Activated CD8-positive, alpha-beta T cell treated with anti-CD3 and anti-CD28 coated beads, Interleukin-2, amount 10 ng/mL, durations not matched to agents 7 days and 5 days (primary cell): ENCODE results near the gene ENTREP1. TPM values are rescaled to one million over a fixed set of nuclear protein-coding genes. Genes with fewer than 3 reads are reported as not detected.
"Not testable (repeated sequence)": the region's sequence is repeated elsewhere in the genome, so short reads cannot be mapped to it uniquely, and the experiment has no call there.

ENCODE experiments used
- ATAC-seq: fragments of 150-1000 bp; cut with Tn5 transposase; one replicate; pipeline ENCODE4 v1.10.0; 2021; ENCODE audit warnings: moderate library complexity
- CTCF ChIA-PET: fragments of 350-600 bp; sonication (Branson Sonifier 250); formaldehyde crosslinking; loops from one replicate; lab custom pipeline; 2021; ENCODE audit warnings: antibody characterized with exemption; lab: Charles Lee
- POLR2A ChIA-PET: fragments of 350-600 bp; sonication (Branson Sonifier 250); formaldehyde crosslinking; loops from one replicate; lab custom pipeline; 2021; ENCODE audit warnings: antibody characterized with exemption; lab: Charles Lee
- DNase-seq: peaks from one replicate; pipeline ENCODE4 v3.0.0-alpha.2; 2020
- H3K27ac Mint-ChIP-seq: one replicate; pipeline ENCODE4 v1.8.0; 2021; ENCODE audit warnings: mild to moderate bottlenecking, mixed read lengths
- H3K27me3 Mint-ChIP-seq: one replicate; pipeline ENCODE4 v1.8.0; 2021; ENCODE audit warnings: low read depth, mixed read lengths
- H3K36me3 Mint-ChIP-seq: one replicate; pipeline ENCODE4 v1.8.0; 2021; ENCODE audit warnings: low read depth, mixed read lengths
- H3K4me1 Mint-ChIP-seq: one replicate; pipeline ENCODE4 v1.8.0; 2021; ENCODE audit warnings: low read depth, mixed read lengths
- H3K4me3 Mint-ChIP-seq: one replicate; pipeline ENCODE4 v1.8.0; 2021; ENCODE audit warnings: mild to moderate bottlenecking, mixed read lengths
- H3K9me3 Mint-ChIP-seq: one replicate; pipeline ENCODE4 v1.8.0; 2022; ENCODE audit warnings: mixed read lengths; ENCODE audit not compliant: insufficient read depth
- total RNA-seq, 2 experiments: library from RNA; stranded (reverse); gene quantifications; one replicate each; pipeline ENCODE4 v1.2.3, GENCODE V29; 2021

The ENTREP1 gene
- total RNA-seq, 2 experiments from 2014 or later = not detected

- ChIA-PET CTCF (no interaction called here), POLR2A (no interaction called here)
- no peak for DNase-seq
- ATAC-seq = no peak
- Mint-ChIP-seq H3K27ac (no peak overlapping the region), H3K36me3 (no peaks in the 10 kb centered on the region), H3K4me3 (no peak overlapping the region), H3K27me3 (no peaks in the 10 kb centered on the region), H3K4me1 (no peaks in the 10 kb centered on the region), H3K9me3 (no peaks in the 10 kb centered on the region)
Observed at GRCh38 chr9:69427286-69427685, 102.3 kb downstream of the ENTREP1 start.

- H3K27me3 Mint-ChIP-seq = no peaks in the 10 kb centered on the region
- H3K4me1 Mint-ChIP-seq = no peaks in the 10 kb centered on the region
- no peaks in the 10 kb centered on the region for H3K9me3 Mint-ChIP-seq
- ChIA-PET POLR2A (no interaction called here), CTCF (interaction anchor here (0.6 kb wide), 1 partner anchor 244 kb away, joined by 4 read pairs; the partner anchor contains the start of gene APBA1)
- ATAC-seq = no peak
- H3K4me3 Mint-ChIP-seq = no peak overlapping the region
- DNase-seq = no peak
- no peaks in the 10 kb centered on the region for H3K36me3 Mint-ChIP-seq
- H3K27ac Mint-ChIP-seq = no peak overlapping the region
Observed at GRCh38 chr9:69428017-69428785, 103.2 kb downstream of the ENTREP1 start.

- ChIA-PET CTCF (no interaction called here), POLR2A (no interaction called here)
- DNase-seq = no peak
- Mint-ChIP-seq H3K27me3 (no peaks in the 10 kb centered on the region), H3K4me1 (no peaks in the 10 kb centered on the region), H3K4me3 (no peak overlapping the region), H3K36me3 (no peaks in the 10 kb centered on the region), H3K9me3 (no peaks in the 10 kb centered on the region), H3K27ac (no peak overlapping the region)
- ATAC-seq = no peak
Observed at GRCh38 chr9:69429281-69429680, 104.3 kb downstream of the ENTREP1 start.

- DNase-seq = no peak
- POLR2A ChIA-PET = no interaction called here
- H3K4me3 Mint-ChIP-seq = no peak overlapping the region
- CTCF ChIA-PET = no interaction called here
- H3K4me1 Mint-ChIP-seq = no peaks in the 10 kb centered on the region
- H3K27ac Mint-ChIP-seq = no peak overlapping the region
- H3K9me3 Mint-ChIP-seq = no peaks in the 10 kb centered on the region
- H3K27me3 Mint-ChIP-seq = no peaks in the 10 kb centered on the region
- ATAC-seq = no peak
- H3K36me3 Mint-ChIP-seq = no peaks in the 10 kb centered on the region
Observed at GRCh38 chr9:69430206-69430605, 105.2 kb downstream of the ENTREP1 start.

DNA sequence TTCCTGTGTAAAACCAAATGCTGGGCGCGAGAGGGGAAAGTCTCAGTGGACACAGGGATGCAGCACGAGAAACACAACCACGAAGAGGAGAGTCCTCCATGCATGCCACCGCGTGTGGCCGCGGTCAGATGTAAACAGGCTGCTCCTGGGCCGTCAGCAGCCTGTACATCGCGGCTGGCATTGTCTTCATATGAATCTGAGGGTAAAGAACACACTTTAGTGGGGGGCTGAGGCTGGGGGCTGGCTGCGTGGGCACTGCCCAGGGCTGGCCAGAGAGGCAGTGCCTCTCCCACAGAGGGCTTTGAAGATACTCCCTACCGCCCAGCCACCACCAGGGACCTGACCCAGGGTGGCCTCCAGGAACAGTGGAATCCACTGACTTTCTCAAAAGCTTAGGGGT, 106.2 kb downstream of the ENTREP1 start:
- DNase-seq (no peak), ATAC-seq (no peak)
- ChIA-PET CTCF (no interaction called here), POLR2A (no interaction called here)
- no peaks in the 10 kb centered on the region for H3K4me1 Mint-ChIP-seq
- no peak overlapping the region for H3K4me3 Mint-ChIP-seq
- no peak overlapping the region for H3K27ac Mint-ChIP-seq
- no peaks in the 10 kb centered on the region for H3K36me3 Mint-ChIP-seq
- no peaks in the 10 kb centered on the region for H3K27me3 Mint-ChIP-seq
- H3K9me3 Mint-ChIP-seq = no peaks in the 10 kb centered on the region

GRCh38 chr9:69431777-69432176, 106.8 kb downstream of the ENTREP1 start:
- H3K4me1 Mint-ChIP-seq = no peaks in the 10 kb centered on the region

DNA sequence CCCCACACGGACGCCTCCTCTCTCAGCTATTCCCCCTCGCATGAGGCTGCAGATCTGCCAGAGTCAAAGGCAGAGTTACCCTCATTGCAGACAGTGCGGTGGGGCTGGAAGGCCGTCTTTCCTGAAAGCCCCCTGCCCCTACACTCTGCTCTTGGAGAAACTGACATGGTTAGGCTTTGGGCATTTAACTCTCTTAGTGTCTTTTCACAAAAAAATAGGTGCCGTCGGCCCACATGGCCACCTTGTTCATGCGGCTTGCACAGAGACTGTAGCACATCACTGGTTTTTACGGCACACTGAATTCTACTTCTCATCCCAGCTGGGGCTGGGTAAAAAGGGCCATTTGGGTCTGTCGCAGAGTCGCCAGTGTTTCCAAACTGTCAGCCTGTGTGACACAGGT, 107.6 kb downstream of the ENTREP1 start:
- H3K9me3 Mint-ChIP-seq = no peaks in the 10 kb centered on the region
- POLR2A ChIA-PET = no interaction called here

More at GRCh38 chr9:69431777-69432176, 106.8 kb downstream of the ENTREP1 start:
- ATAC-seq (no peak), DNase-seq (no peak)
- no peak overlapping the region for H3K27ac Mint-ChIP-seq
- ChIA-PET POLR2A (no interaction called here), CTCF (no interaction called here)
- H3K9me3 Mint-ChIP-seq = no peaks in the 10 kb centered on the region
- no peaks in the 10 kb centered on the region for H3K27me3 Mint-ChIP-seq
- no peaks in the 10 kb centered on the region for H3K36me3 Mint-ChIP-seq
- H3K4me3 Mint-ChIP-seq = no peak overlapping the region

GRCh38 chr9:69433392-69433791, 108.4 kb downstream of the ENTREP1 start:
- H3K27ac Mint-ChIP-seq = no peak overlapping the region
- no peaks in the 10 kb centered on the region for H3K4me1 Mint-ChIP-seq
- H3K4me3 Mint-ChIP-seq = no peak overlapping the region
- POLR2A ChIA-PET = no interaction called here
- H3K27me3 Mint-ChIP-seq = no peaks in the 10 kb centered on the region
- CTCF ChIA-PET = no interaction called here
- no peaks in the 10 kb centered on the region for H3K36me3 Mint-ChIP-seq
- no peaks in the 10 kb centered on the region for H3K9me3 Mint-ChIP-seq
- no peak for ATAC-seq
- no peak for DNase-seq

More for the DNA sequence above, 107.6 kb downstream of the ENTREP1 start:
- CTCF ChIA-PET = no interaction called here
- Mint-ChIP-seq H3K27ac (no peak overlapping the region), H3K4me3 (no peak overlapping the region), H3K36me3 (no peaks in the 10 kb centered on the region), H3K27me3 (no peaks in the 10 kb centered on the region), H3K4me1 (no peaks in the 10 kb centered on the region)
- no peak for ATAC-seq
- DNase-seq = no peak

DNA sequence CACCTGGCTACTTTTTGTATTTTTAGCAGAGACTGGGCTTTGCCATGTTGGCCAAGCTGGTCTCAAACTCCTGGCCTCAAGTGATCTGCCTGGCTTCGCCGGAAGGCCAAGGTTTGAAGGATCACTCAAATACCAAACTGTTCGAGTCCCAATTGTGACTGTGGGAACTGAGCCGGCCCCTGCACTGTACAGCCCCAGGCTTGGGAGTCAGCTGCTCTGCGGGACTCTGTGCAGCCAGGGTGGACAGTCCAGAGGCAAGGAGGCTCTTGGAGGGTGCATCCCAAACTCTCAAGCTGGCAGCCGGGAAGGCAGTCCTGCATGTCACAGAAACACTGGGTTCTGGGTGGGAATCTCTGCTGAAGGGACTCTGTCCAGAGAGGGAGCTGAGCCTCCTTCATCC, 109.0 kb downstream of the ENTREP1 start:
- ChIA-PET POLR2A (no interaction called here), CTCF (no interaction called here)
- H3K27ac Mint-ChIP-seq = no peak overlapping the region
- H3K27me3 Mint-ChIP-seq = no peaks in the 10 kb centered on the region
- no peaks in the 10 kb centered on the region for H3K9me3 Mint-ChIP-seq
- no peak overlapping the region for H3K4me3 Mint-ChIP-seq
- DNase-seq (no peak), ATAC-seq (no peak)
- H3K4me1 Mint-ChIP-seq = no peaks in the 10 kb centered on the region
- no peaks in the 10 kb centered on the region for H3K36me3 Mint-ChIP-seq

DNA sequence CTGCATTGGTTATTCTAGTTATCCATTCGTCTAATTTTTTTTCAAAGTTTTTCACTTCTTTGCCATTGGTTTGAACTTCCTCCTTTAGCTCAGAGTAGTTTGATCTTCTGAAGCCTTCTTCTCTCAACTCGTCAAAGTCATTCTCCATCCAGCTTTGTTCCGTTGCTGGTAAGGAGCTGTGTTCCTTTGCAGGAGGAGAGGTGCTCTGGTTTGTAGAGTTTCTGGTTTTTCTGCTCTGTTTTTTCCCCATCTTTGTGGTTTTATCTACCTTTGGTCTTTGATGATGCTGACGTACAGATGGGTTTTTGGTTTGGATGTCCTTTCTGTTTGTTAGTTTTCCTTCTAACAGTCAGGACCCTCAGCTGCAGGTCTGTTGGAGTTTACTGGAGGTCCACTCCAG, 114.6 kb downstream of the ENTREP1 start:
- H3K27me3 Mint-ChIP-seq = not testable (repeated sequence)

GRCh38 chr9:69440254-69440955, 115.4 kb downstream of the ENTREP1 start:
- H3K4me1 Mint-ChIP-seq, H3K4me3 Mint-ChIP-seq, POLR2A ChIA-PET, H3K27ac Mint-ChIP-seq, ATAC-seq, DNase-seq, H3K36me3 Mint-ChIP-seq, H3K9me3 Mint-ChIP-seq, CTCF ChIA-PET, H3K27me3 Mint-ChIP-seq: not testable (repeated sequence)

More for the DNA sequence above, 114.6 kb downstream of the ENTREP1 start:
- H3K4me3 Mint-ChIP-seq, ATAC-seq, DNase-seq, POLR2A ChIA-PET, H3K9me3 Mint-ChIP-seq, H3K4me1 Mint-ChIP-seq, H3K27ac Mint-ChIP-seq, CTCF ChIA-PET, H3K36me3 Mint-ChIP-seq: not testable (repeated sequence)
